Esophagus squamous epithelium (tissue), 4 donors: ENCODE results near the gene NEK9.

Source experiments
- CTCF ChIP-seq, 6 experiments: fragments of 450-650 bp in 4 of 6; fragments of 200-600 bp in 2 of 6; sonication (generic) in 2 of 6; IDR thresholded peaks; one replicate each; pipeline ENCODE4 v1.5.1; 2016 to 2019; ENCODE audit warnings: antibody characterized with exemption in 6 of 6, mild to moderate bottlenecking in 4 of 6, moderate library complexity in 4 of 6
- POLR2A ChIP-seq, 4 donors: fragments of 450-650 bp; IDR thresholded peaks; one replicate each; pipeline ENCODE4 v1.6.1; 2017; ENCODE audit warnings: antibody characterized with exemption in 4 of 4, mild to moderate bottlenecking in 4 of 4, moderate library complexity in 3 of 4

GRCh38 chr14:75168586-75169335 lies 41.9 kb upstream of the NEK9 start:
- TF ChIP-seq CTCF (IDR thresholded peaks at IDR 0.05) (no peak), POLR2A (IDR thresholded peaks at IDR 0.05) (no peak)
